Measurements from ENCODE around the gene IGLL5. TPM values are rescaled to one million over a fixed set of nuclear protein-coding genes. Genes with fewer than 3 reads are reported as not detected.

IGLL5 gene
- total RNA-seq, 2 donors from 2014 or later: not detected

- Mint-ChIP-seq H3K36me3 (no peaks in the 10 kb centered on the region), H3K27ac (no peak overlapping the region), H3K9me3 (no peaks in the 10 kb centered on the region)
- DNase-seq (ENCODE audit: low spot score in 2 of 2): peak in 1 of 2 donors; percentile 21
- peak; percentile 68 to 90 for ATAC-seq
These were observed 48.0 kb downstream of the IGLL5 start for GRCh38 chr22:22935546-22936157.

- Mint-ChIP-seq H3K36me3 (no peaks in the 10 kb centered on the region), H3K27ac (no peak overlapping the region), H3K9me3 (no peaks in the 10 kb centered on the region)
- DNase-seq (ENCODE audit: low spot score in 2 of 2): no peak
- ATAC-seq: no peak
These were observed 48.7 kb downstream of the IGLL5 start for GRCh38 chr22:22936180-22936914.

- Mint-ChIP-seq H3K27ac (no peak overlapping the region), H3K36me3 (no peaks in the 10 kb centered on the region), H3K9me3 (no peaks in the 10 kb centered on the region)
- no peak for DNase-seq (ENCODE audit: low spot score in 2 of 2)
- ATAC-seq: no peak
These were observed 49.5 kb downstream of the IGLL5 start for GRCh38 chr22:22936915-22937656.

- Mint-ChIP-seq H3K36me3 (no peaks in the 10 kb centered on the region), H3K9me3 (no peaks in the 10 kb centered on the region), H3K27ac (no peak overlapping the region)
- no peak for DNase-seq (ENCODE audit: low spot score in 2 of 2)
- ATAC-seq: no peak
These were observed 50.4 kb downstream of the IGLL5 start for GRCh38 chr22:22937894-22938480.

- no peak for ATAC-seq
- no peak overlapping the region for H3K27ac Mint-ChIP-seq
- H3K36me3 Mint-ChIP-seq: no peaks in the 10 kb centered on the region
- no peak for DNase-seq (ENCODE audit: low spot score in 2 of 2)
- H3K9me3 Mint-ChIP-seq: no peaks in the 10 kb centered on the region
These were observed 51.3 kb downstream of the IGLL5 start for GRCh38 chr22:22938672-22939587.

- ATAC-seq (no peak), DNase-seq (ENCODE audit: low spot score in 2 of 2) (no peak)
- Mint-ChIP-seq H3K36me3 (no peaks in the 10 kb centered on the region), H3K9me3 (no peaks in the 10 kb centered on the region), H3K27ac (no peak overlapping the region)
These were observed 52.2 kb downstream of the IGLL5 start for GRCh38 chr22:22939588-22940368.

- no peak for DNase-seq (ENCODE audit: low spot score in 2 of 2)
- no peaks in the 10 kb centered on the region for H3K9me3 Mint-ChIP-seq
- H3K36me3 Mint-ChIP-seq: no peaks in the 10 kb centered on the region
- H3K27ac Mint-ChIP-seq: peak overlapping the region in 1 of 2 donors; percentile 5
- ATAC-seq: no peak
These were observed 53.5 kb downstream of the IGLL5 start for GRCh38 chr22:22940961-22941605.

- no peaks in the 10 kb centered on the region for H3K9me3 Mint-ChIP-seq
- ATAC-seq (no peak), DNase-seq (ENCODE audit: low spot score in 2 of 2) (no peak)
- no peak overlapping the region for H3K27ac Mint-ChIP-seq
- H3K36me3 Mint-ChIP-seq: no peaks in the 10 kb centered on the region
These were observed 54.4 kb downstream of the IGLL5 start for GRCh38 chr22:22941831-22942510.

GRCh38 chr22:22942511-22943329 is 55.1 kb downstream of the IGLL5 start:
- Mint-ChIP-seq H3K9me3 (no peaks in the 10 kb centered on the region), H3K27ac (no peak overlapping the region), H3K36me3 (no peaks in the 10 kb centered on the region)
- DNase-seq (ENCODE audit: low spot score in 2 of 2) (peak in 1 of 2 donors; percentile 79), ATAC-seq (peak; percentile 82 to 90)

GRCh38 chr22:22943521-22944267 is 56.1 kb downstream of the IGLL5 start:
- H3K36me3 Mint-ChIP-seq: no peaks in the 10 kb centered on the region
- no peak overlapping the region for H3K27ac Mint-ChIP-seq
- ATAC-seq (no peak), DNase-seq (ENCODE audit: low spot score in 2 of 2) (no peak)
- no peaks in the 10 kb centered on the region for H3K9me3 Mint-ChIP-seq

- no peaks in the 10 kb centered on the region for H3K36me3 Mint-ChIP-seq
- H3K9me3 Mint-ChIP-seq: no peaks in the 10 kb centered on the region
- ATAC-seq (no peak), DNase-seq (ENCODE audit: low spot score in 2 of 2) (peak in 1 of 2 donors; percentile 1)
- H3K27ac Mint-ChIP-seq: no peak overlapping the region
These were observed 56.8 kb downstream of the IGLL5 start for GRCh38 chr22:22944268-22944985.

GRCh38 chr22:22945195-22945594 is 57.6 kb downstream of the IGLL5 start:
- no peaks in the 10 kb centered on the region for H3K36me3 Mint-ChIP-seq
- DNase-seq (ENCODE audit: low spot score in 2 of 2) (no peak), ATAC-seq (no peak)
- H3K9me3 Mint-ChIP-seq: no peaks in the 10 kb centered on the region
- H3K27ac Mint-ChIP-seq: no peak overlapping the region
